K562 (cell line): ENCODE measurements around the gene DNAAF3. TPM values are rescaled to one million over a fixed set of nuclear protein-coding genes. Genes with fewer than 3 reads are reported as not detected.

ENCODE experiments used
- ADNP ChIP-seq: fragments of 200-800 bp; sonication (Bioruptor generic); IDR thresholded peaks from 2 replicates; pipeline ENCODE4 v1.6.1; 2016; ENCODE audit warnings: missing genetic modification characterization, missing compliant biosample characterization
- ARHGAP35 ChIP-seq: fragments of 450-650 bp; IDR thresholded peaks from 2 replicates; pipeline ENCODE4 v1.6.1; 2018; ENCODE audit not compliant: partially characterized antibody
- BRCA1 ChIP-seq, 2 experiments: fragments of 450-650 bp in 1 of 2; sonication (generic) in 1 of 2; formaldehyde crosslinking in 1 of 2; IDR thresholded peaks; 2 replicates each; pipeline versions ENCODE4 v1.5.0 to v1.6.1; 2017 to 2020; ENCODE audit warnings: mild to moderate bottlenecking in 1 of 2, missing genetic modification reagents in 1 of 2
- CEBPG ChIP-seq, 3 experiments: fragments of 200-800 bp in 1 of 3; sonication (Bioruptor generic) in 1 of 3; sonication (generic) in 1 of 3; formaldehyde crosslinking in 1 of 3; IDR thresholded peaks in 2 of 3; conservative IDR thresholded peaks in 1 of 3; 2 replicates each; pipeline versions ENCODE4 v1.6.1 to v1.8.0; 2016 to 2022; ENCODE audit warnings: missing compliant biosample characterization in 2 of 3, missing genetic modification characterization in 2 of 3, mild to moderate bottlenecking in 1 of 3, missing genetic modification reagents in 1 of 3
- E2F6 ChIP-seq, 2 experiments: IDR thresholded peaks; 2 replicates each; pipeline ENCODE4 v1.6.1; 2011; ENCODE audit warnings: borderline replicate concordance in 1 of 2, control low read depth in 1 of 2, low read depth in 1 of 2, low read length in 1 of 2, mild to moderate bottlenecking in 1 of 2, mixed read lengths in 1 of 2, moderate library complexity in 1 of 2; ENCODE audit not compliant: insufficient read depth in 1 of 2, insufficient read length in 1 of 2, poor library complexity in 1 of 2, severe bottlenecking in 1 of 2; ENCODE audit errors: extremely low read depth in 1 of 2
- ELF1 ChIP-seq: fragments of 200-800 bp; sonication (Bioruptor generic); IDR thresholded peaks from 2 replicates; pipeline ENCODE4 v1.6.1; 2016; ENCODE audit warnings: missing genetic modification characterization, missing compliant biosample characterization
- EWSR1 ChIP-seq: fragments of 450-650 bp; IDR thresholded peaks from 2 replicates; pipeline ENCODE4 v1.6.1; 2018; ENCODE audit warnings: borderline replicate concordance, mild to moderate bottlenecking, low read depth, moderate library complexity; ENCODE audit not compliant: partially characterized antibody
- FOXA3 ChIP-seq, 2 experiments: fragments of 450-650 bp in 1 of 2; sonication (generic) in 1 of 2; formaldehyde crosslinking; IDR thresholded peaks in 1 of 2; conservative IDR thresholded peaks in 1 of 2; 2 replicates each; pipeline versions ENCODE4 v1.4.0 to v1.8.0; 2020 to 2022; ENCODE audit warnings: mild to moderate bottlenecking in 2 of 2, missing genetic modification reagents in 1 of 2
- HDAC6 ChIP-seq: IDR thresholded peaks from 2 replicates; pipeline ENCODE4 v1.6.1; 2012; ENCODE audit warnings: low read depth, mild to moderate bottlenecking, control low read depth, inconsistent platforms, low read length, moderate library complexity
- KLF13 ChIP-seq: fragments of 450-650 bp; IDR thresholded peaks from 2 replicates; pipeline ENCODE4 v1.6.1; 2016; ENCODE audit warnings: missing genetic modification characterization, low read depth, mild to moderate bottlenecking, missing compliant biosample characterization, moderate library complexity, borderline replicate concordance
- NELFE ChIP-seq: IDR thresholded peaks from 2 replicates; pipeline ENCODE4 v1.6.1; 2011; ENCODE audit warnings: mild to moderate bottlenecking; ENCODE audit not compliant: insufficient read depth, insufficient read length
- PHB ChIP-seq: fragments of 250-450 bp; sonication (Bioruptor Pico); IDR thresholded peaks from 2 replicates; pipeline ENCODE4 v1.5.0; 2021
- PTBP1 ChIP-seq: fragments of 200-400 bp; formaldehyde crosslinking; IDR thresholded peaks from 2 replicates; pipeline ENCODE4 v1.6.1; 2017; ENCODE audit warnings: low read depth, low read length
- RFX7 ChIP-seq: fragments of 250-450 bp; sonication (Bioruptor Pico); IDR thresholded peaks from 2 replicates; pipeline ENCODE4 v1.5.1; 2021; ENCODE audit warnings: mild to moderate bottlenecking
- RNF2 ChIP-seq: sonication (generic); IDR thresholded peaks from 2 replicates; pipeline ENCODE4 v1.6.1; 2016
- RNF219 ChIP-seq: fragments of 250-450 bp; sonication (Bioruptor Pico); IDR thresholded peaks from 2 replicates; pipeline ENCODE4 v1.5.0; 2022; ENCODE audit warnings: mild to moderate bottlenecking
- SMARCE1 ChIP-seq: fragments of 450-650 bp; IDR thresholded peaks from 2 replicates; pipeline ENCODE4 v1.7.1; 2016; ENCODE audit warnings: mild to moderate bottlenecking
- SRSF7 ChIP-seq: fragments of 200-400 bp; formaldehyde crosslinking; optimal IDR thresholded peaks from 2 replicates; pipeline ENCODE3; 2017; ENCODE audit warnings: mild to moderate bottlenecking, low read depth, low read length
- TCF7L2 ChIP-seq: fragments of 150-350 bp; IDR thresholded peaks from 2 replicates; pipeline ENCODE4 v1.6.1; 2016; ENCODE audit warnings: low read depth, mild to moderate bottlenecking, low read length, moderate library complexity
- TRIM28 ChIP-seq: fragments of 450-650 bp; IDR thresholded peaks from 2 replicates; pipeline ENCODE4 v1.6.1; 2017
- ZNF431 ChIP-seq: sonication (generic); formaldehyde crosslinking; IDR thresholded peaks from 2 replicates; pipeline ENCODE4 v1.8.0; 2022; ENCODE audit warnings: mild to moderate bottlenecking, missing genetic modification reagents
- ZNF696 ChIP-seq: fragments of 250-450 bp; sonication (Bioruptor Pico); conservative IDR thresholded peaks from 2 replicates; pipeline ENCODE4 v1.4.0; 2020; ENCODE audit warnings: mild to moderate bottlenecking, moderate library complexity
- polyA plus RNA-seq, 8 experiments: library from polyadenylated mRNA; depleted of rRNA in 4 of 8; stranded (reverse) in 5 of 8; unstranded in 3 of 8; fragments of >200 nt; fragmentation: Nextera tagmentation in 2 of 8; fragmentation: Illumina TruSeq in 1 of 8; extraction: Ambion mirVana in 2 of 8; extraction: Trizol in 1 of 8; gene quantifications; 2 replicates each; pipeline versions ENCODE4 v1.2.1 to v1.2.3, GENCODE V29; 2011 to 2014; ENCODE audit warnings: inconsistent platforms in 1 of 8, missing spikeins in 1 of 8
- total RNA-seq, 7 experiments: library from RNA; depleted of rRNA in 6 of 7; stranded (reverse); fragments of >200 nt in 6 of 7; fragmentation: Illumina TruSeq in 2 of 7; extraction: Trizol in 2 of 7; gene quantifications; 2 replicates each; pipeline versions ENCODE4 v1.2.1 to v1.2.3, GENCODE V29; 2011 to 2021; ENCODE audit warnings: low replicate concordance in 1 of 7
- TF ChIP-seq, protein P1 (sequence below): fragments of 450-650 bp; formaldehyde crosslinking; IDR thresholded peaks from 2 replicates; pipeline ENCODE4 v1.4.0; 2020; ENCODE audit warnings: mild to moderate bottlenecking, moderate library complexity

DNAAF3 gene
- total and polyA plus RNA-seq, 9 of the 15 experiments (the other 6 are each of a cell fraction or from before 2014, with no cell fraction given): 21.6 to 61.5 (median 43.0) TPM

DNA sequence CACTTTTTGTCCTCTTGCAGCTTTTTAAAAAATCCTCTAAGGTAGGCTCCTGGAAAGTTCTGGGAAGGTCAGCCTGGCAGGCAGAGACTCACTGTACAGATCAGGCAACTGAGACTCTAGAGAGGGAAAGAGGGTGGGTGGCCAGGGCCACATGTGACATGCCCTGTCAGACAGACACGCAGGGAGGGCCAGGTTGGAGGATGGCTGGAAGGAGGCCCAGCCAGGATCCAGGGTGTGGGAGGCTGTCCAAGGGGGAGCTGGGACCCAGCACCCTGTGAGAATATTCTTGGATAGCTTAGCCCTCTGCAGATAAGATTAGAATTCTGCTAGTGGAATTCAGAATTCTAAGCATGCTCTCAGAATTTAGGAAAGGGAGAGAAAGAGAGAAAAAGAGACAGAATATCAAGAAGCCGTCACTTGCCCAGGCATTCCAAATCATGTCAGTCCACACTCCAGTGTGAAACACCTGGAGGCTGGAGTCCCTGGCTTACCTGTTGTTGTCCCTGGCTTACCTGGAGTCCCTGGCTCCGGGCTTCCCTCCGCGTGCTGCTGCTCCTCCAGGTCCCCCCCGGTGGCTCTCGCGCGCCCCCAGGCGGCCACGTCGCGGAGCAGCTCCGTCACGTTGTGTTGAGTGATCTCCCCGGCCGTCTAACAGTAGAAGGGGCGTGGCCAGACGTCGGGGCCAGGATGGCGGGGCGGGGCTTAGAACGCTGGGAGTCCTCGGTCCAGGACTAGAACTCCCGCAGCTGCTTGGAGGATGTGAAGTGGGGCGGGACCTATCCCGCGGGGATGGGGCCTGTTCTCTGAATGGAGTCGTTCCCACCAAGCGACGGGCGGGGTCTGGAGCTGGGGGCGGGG lies 6.1 kb downstream of the DNAAF3 start (continued):
- TF ChIP-seq ADNP (tag) (no peak), KLF13 (tag) (no peak), ARHGAP35 (no peak), SMARCE1 (no peak), EWSR1 (no peak), HDAC6 (no peak), RFX7 (CRISPR knock-in tag) (no peak), TRIM28 (no peak), FOXA3 (CRISPR knock-in tag; conservative IDR thresholded peaks at IDR 0.05 in 1 of 2, IDR thresholded peaks at IDR 0.05 in 1 of 2) (peak in 1 of 2 experiments; percentile 14; a peak in 1 of 4 replicates), TCF7L2 (no peak), RNF219 (CRISPR knock-in tag) (no peak), ZNF431 (CRISPR knock-in tag) (no peak), PTBP1 (no peak), ZNF696 (no peak), PHB (CRISPR knock-in tag) (no peak), NELFE (no peak), SRSF7 (no peak), RNF2 (no peak), CEBPG (CRISPR knock-in tag; IDR thresholded peaks at IDR 0.05) (no peak), CEBPG (tag; conservative IDR thresholded peaks at IDR 0.05 in 1 of 2, IDR thresholded peaks at IDR 0.05 in 1 of 2) (no peak), BRCA1 (IDR thresholded peaks at IDR 0.05) (no peak), BRCA1 (CRISPR knock-in tag; IDR thresholded peaks at IDR 0.05) (no peak), ELF1 (tag) (no peak), E2F6 (IDR thresholded peaks at IDR 0.05; ENCODE audit: borderline replicate concordance in 1 of 2, extremely low read depth in 1 of 2, insufficient read depth in 1 of 2, insufficient read length in 1 of 2, low read depth in 1 of 2, low read length in 1 of 2, poor library complexity in 1 of 2, severe bottlenecking in 1 of 2) (peak; percentile 66 to 76)
- TF ChIP-seq, protein P1, sequence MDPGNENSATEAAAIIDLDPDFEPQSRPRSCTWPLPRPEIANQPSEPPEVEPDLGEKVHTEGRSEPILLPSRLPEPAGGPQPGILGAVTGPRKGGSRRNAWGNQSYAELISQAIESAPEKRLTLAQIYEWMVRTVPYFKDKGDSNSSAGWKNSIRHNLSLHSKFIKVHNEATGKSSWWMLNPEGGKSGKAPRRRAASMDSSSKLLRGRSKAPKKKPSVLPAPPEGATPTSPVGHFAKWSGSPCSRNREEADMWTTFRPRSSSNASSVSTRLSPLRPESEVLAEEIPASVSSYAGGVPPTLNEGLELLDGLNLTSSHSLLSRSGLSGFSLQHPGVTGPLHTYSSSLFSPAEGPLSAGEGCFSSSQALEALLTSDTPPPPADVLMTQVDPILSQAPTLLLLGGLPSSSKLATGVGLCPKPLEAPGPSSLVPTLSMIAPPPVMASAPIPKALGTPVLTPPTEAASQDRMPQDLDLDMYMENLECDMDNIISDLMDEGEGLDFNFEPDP (CRISPR knock-in tag): no peak
